Central memory CD8-positive, alpha-beta T cell (primary cell): ENCODE results near the gene GRIP2.

Source experiments
- ATAC-seq: fragments of 150-1000 bp; cut with Tn5 transposase; replicated peaks from 2 replicates; pipeline ENCODE4 v1.10.0; 2022; ENCODE audit warnings: mild to moderate bottlenecking, moderate FRiP score, moderate number of reproducible peaks; ENCODE audit not compliant: poor library complexity, severe bottlenecking; ENCODE audit errors: extremely low read depth
- DNase-seq, 2 donors: peaks; one replicate each; pipeline ENCODE4 v3.0.0; 2021; ENCODE audit warnings: low spot score in 2 of 2
- H3K27ac Mint-ChIP-seq: one replicate; pipeline ENCODE4 v1.8.0; 2022; ENCODE audit warnings: low read depth, mild to moderate bottlenecking, moderate library complexity, mixed read lengths
- H3K27me3 Mint-ChIP-seq: one replicate; pipeline ENCODE4 v1.8.0; 2022; ENCODE audit warnings: mixed read lengths
- H3K36me3 Mint-ChIP-seq: one replicate; pipeline ENCODE4 v1.8.0; 2022; ENCODE audit warnings: mild to moderate bottlenecking, moderate library complexity, mixed read lengths; ENCODE audit not compliant: insufficient read depth
- H3K4me1 Mint-ChIP-seq: one replicate; pipeline ENCODE4 v1.8.0; 2022; ENCODE audit warnings: mixed read lengths
- H3K4me3 Mint-ChIP-seq: one replicate; pipeline ENCODE4 v1.8.0; 2022; ENCODE audit warnings: mild to moderate bottlenecking, moderate library complexity, mixed read lengths
- H3K9me3 Mint-ChIP-seq: one replicate; pipeline ENCODE4 v1.8.0; 2022; ENCODE audit warnings: mixed read lengths

The GRIP2 gene

GRCh38 chr3:14476583-14477265, 63.4 kb downstream of the GRIP2 start:
- H3K27ac Mint-ChIP-seq: no peak overlapping the region
- no peaks in the 10 kb centered on the region for H3K9me3 Mint-ChIP-seq
- ATAC-seq (no peak), DNase-seq (no peak)
- peaks cover 20% of the 10 kb centered on the region for H3K36me3 Mint-ChIP-seq
- no peaks in the 10 kb centered on the region for H3K27me3 Mint-ChIP-seq
- H3K4me3 Mint-ChIP-seq: no peak overlapping the region
- no peaks in the 10 kb centered on the region for H3K4me1 Mint-ChIP-seq

GRCh38 chr3:14475621-14476020, 64.5 kb downstream of the GRIP2 start:
- Mint-ChIP-seq H3K4me3 (no peak overlapping the region), H3K27me3 (no peaks in the 10 kb centered on the region), H3K36me3 (peaks cover 20% of the 10 kb centered on the region), H3K27ac (no peak overlapping the region), H3K9me3 (no peaks in the 10 kb centered on the region), H3K4me1 (no peaks in the 10 kb centered on the region)
- ATAC-seq (no peak), DNase-seq (no peak)

DNA sequence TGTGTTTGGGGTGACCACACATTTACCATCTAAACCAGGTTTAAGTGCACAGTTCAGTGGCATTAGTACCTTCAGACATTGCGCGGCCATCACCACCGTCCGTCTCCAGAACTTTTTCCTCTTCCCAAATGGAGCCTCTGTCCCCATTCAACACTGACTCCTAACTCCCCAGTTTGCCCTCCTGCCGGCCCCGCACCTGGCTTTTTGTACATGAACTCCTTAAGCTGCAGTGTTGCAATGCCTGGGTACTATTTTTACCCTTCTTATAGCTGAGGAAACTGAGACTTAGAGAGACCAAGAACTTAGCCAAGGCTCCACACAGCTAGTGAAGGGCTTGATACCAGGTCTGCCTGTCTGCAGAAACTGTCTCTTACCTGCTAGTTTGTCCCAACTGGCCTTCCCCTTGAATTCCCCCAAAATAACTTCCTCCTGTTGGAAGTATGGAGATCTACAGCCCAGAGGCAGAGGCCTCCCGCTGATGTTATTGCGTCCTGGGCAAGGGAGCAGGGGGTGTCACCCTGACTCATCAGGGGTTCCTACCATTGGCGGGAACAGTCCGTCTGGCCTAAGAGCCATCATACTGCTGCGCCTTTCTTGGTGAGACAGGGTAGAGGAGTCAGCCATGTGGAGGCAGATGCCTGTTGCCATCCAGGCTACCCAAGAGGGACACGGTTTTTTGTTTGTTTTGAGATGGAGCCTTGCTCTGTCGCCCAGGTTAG, 65.6 kb downstream of the GRIP2 start:
- Mint-ChIP-seq H3K4me3 (no peak overlapping the region), H3K4me1 (no peaks in the 10 kb centered on the region), H3K36me3 (peaks cover 24% of the 10 kb centered on the region), H3K27ac (no peak overlapping the region), H3K27me3 (no peaks in the 10 kb centered on the region), H3K9me3 (no peaks in the 10 kb centered on the region)
- DNase-seq: no peak
- no peak for ATAC-seq

DNA sequence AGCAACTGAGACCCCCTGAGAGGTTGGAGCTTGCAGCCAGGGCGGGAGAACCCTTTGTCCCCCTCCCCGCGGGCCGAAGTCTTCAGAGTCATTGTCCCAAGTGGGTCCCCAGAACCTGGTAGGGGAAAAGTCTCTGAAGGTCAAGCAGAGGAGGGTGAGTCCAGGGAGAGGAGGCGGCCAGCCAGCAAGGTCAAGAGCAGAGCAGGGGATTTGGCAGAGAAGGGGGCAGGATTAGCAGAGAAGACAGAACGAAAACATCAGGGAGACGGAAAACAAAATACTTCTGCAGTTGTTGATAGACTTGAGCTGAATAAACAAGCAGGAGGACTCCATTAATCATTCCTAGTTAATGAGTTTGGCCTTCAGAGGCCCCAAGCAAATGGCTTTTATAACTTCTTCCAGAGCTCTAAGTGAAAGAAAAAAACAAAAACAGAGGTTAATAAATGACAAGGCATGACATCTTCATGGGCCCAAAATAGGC, 66.7 kb downstream of the GRIP2 start:
- ATAC-seq: no peak
- Mint-ChIP-seq H3K27ac (no peak overlapping the region), H3K4me1 (no peaks in the 10 kb centered on the region), H3K9me3 (no peaks in the 10 kb centered on the region), H3K4me3 (no peak overlapping the region), H3K27me3 (no peaks in the 10 kb centered on the region), H3K36me3 (peaks cover 23% of the 10 kb centered on the region)
- DNase-seq: no peak

GRCh38 chr3:14472471-14473351, 67.4 kb downstream of the GRIP2 start:
- ATAC-seq (no peak), DNase-seq (no peak)
- Mint-ChIP-seq H3K9me3 (no peaks in the 10 kb centered on the region), H3K36me3 (peaks cover 23% of the 10 kb centered on the region), H3K4me3 (no peak overlapping the region), H3K27ac (no peak overlapping the region), H3K4me1 (no peaks in the 10 kb centered on the region), H3K27me3 (no peaks in the 10 kb centered on the region)

DNA sequence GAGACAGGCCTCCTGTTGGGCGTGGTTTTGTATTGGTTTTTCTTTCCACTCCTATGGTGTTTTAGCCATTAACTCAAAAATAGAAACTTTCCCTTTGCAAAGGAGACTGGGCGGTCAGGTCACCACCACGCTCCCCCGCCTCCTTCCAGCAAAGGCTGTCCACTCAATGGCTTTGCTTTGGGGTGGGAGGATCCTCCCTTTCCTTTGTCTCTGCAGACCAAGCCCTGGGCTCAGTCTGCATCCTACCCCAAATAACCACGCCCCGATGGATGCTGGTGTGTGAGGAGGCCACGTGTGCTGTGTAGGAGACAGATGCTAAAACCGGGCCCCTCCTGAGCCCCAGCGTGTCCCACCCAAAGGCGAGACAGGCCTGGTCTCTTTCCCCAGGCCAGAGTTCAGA, 68.5 kb downstream of the GRIP2 start:
- no peaks in the 10 kb centered on the region for H3K9me3 Mint-ChIP-seq

GRCh38 chr3:14471016-14471415, 69.1 kb downstream of the GRIP2 start:
- Mint-ChIP-seq H3K36me3 (peaks cover 25% of the 10 kb centered on the region), H3K4me1 (no peaks in the 10 kb centered on the region), H3K27ac (no peak overlapping the region), H3K4me3 (no peak overlapping the region), H3K27me3 (no peaks in the 10 kb centered on the region), H3K9me3 (no peaks in the 10 kb centered on the region)
- no peak for ATAC-seq
- DNase-seq: no peak

More for the DNA sequence above, 68.5 kb downstream of the GRIP2 start:
- Mint-ChIP-seq H3K27ac (no peak overlapping the region), H3K4me1 (no peaks in the 10 kb centered on the region), H3K4me3 (no peak overlapping the region), H3K27me3 (no peaks in the 10 kb centered on the region), H3K36me3 (peaks cover 25% of the 10 kb centered on the region)
- ATAC-seq (no peak), DNase-seq (no peak)

- ATAC-seq (no peak), DNase-seq (no peak)
- H3K27me3 Mint-ChIP-seq: no peaks in the 10 kb centered on the region
- no peak overlapping the region for H3K4me3 Mint-ChIP-seq
- H3K27ac Mint-ChIP-seq: no peak overlapping the region
- H3K36me3 Mint-ChIP-seq: peaks cover 24% of the 10 kb centered on the region
- no peaks in the 10 kb centered on the region for H3K4me1 Mint-ChIP-seq
- no peaks in the 10 kb centered on the region for H3K9me3 Mint-ChIP-seq
Observed at GRCh38 chr3:14470461-14470860, 69.7 kb downstream of the GRIP2 start.

DNA sequence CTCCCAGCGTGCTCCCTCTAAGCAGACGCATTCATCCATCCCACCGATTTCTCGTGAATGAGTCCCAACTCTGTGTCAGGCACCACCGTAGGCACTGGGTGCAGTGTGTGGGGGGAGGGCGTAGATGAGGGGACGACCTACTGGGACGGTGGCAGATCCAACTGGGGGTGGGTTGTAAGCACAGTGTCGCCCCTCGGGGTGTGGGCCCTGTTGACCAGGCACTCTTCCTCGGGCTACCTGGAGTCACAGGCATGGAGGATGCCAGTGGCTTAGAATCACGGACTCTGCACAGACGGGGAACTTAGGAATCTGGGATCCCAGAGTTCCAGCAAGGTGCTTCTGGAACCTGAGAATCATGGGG, 71.5 kb downstream of the GRIP2 start:
- H3K4me3 Mint-ChIP-seq: no peak overlapping the region
- no peak overlapping the region for H3K27ac Mint-ChIP-seq
- H3K4me1 Mint-ChIP-seq: peaks cover 2% of the 10 kb centered on the region
- ATAC-seq: no peak
- DNase-seq: no peak
- H3K36me3 Mint-ChIP-seq: peaks cover 23% of the 10 kb centered on the region
- no peaks in the 10 kb centered on the region for H3K9me3 Mint-ChIP-seq
- no peaks in the 10 kb centered on the region for H3K27me3 Mint-ChIP-seq

DNA sequence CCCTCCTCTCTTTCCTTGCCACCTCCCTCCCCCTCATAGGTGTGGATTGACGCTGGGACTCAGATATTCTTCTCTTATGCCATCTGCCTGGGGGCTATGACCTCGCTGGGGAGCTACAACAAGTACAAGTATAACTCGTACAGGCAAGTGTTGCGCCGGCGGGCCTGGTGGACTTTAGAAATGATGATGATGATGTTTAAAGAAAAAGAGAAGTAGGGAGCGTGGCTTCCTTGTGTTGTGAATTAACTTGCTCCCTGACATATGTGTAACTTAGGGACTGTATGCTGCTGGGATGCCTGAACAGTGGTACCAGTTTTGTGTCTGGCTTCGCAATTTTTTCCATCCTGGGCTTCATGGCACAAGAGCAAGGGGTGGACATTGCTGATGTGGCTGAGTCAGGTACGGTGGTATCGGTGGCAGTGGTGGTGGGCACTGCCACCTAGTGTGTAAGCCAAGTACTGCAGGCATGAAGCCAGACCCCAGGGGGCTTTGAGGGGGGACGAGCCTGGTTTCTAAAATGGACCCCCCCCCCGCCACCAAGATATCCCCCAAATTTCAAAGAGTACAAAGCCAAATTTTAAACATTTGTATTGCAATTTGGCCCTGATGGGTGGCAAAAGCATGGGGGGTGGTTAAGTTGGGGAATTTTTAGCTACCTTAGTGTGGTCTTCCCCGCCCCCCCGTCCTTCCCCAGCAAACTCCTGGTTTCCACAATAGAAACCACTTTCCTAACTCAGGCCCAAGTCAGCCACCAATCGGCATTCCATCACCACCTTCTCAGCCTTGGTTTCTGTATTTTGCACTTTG, 72.1 kb downstream of the GRIP2 start:
- no peaks in the 10 kb centered on the region for H3K9me3 Mint-ChIP-seq
- peaks cover 6% of the 10 kb centered on the region for H3K4me1 Mint-ChIP-seq
- peak; percentile 12 to 28 for DNase-seq
- no peak overlapping the region for H3K4me3 Mint-ChIP-seq
- H3K36me3 Mint-ChIP-seq: peaks cover 21% of the 10 kb centered on the region
- no peaks in the 10 kb centered on the region for H3K27me3 Mint-ChIP-seq
- H3K27ac Mint-ChIP-seq: no peak overlapping the region
- ATAC-seq: no peak

- ATAC-seq: no peak
- Mint-ChIP-seq H3K9me3 (no peaks in the 10 kb centered on the region), H3K27me3 (no peaks in the 10 kb centered on the region), H3K27ac (no peak overlapping the region), H3K4me1 (peaks cover 6% of the 10 kb centered on the region), H3K4me3 (no peak overlapping the region), H3K36me3 (peaks cover 28% of the 10 kb centered on the region)
- DNase-seq: no peak
Observed at GRCh38 chr3:14466179-14466903, 73.8 kb downstream of the GRIP2 start.
